Measurements from ENCODE around the gene FAM98B.

- TF ChIP-seq SUZ12 (IDR thresholded peaks at IDR 0.05; ENCODE audit: extremely low read depth, insufficient read depth, insufficient read length) (no peak), ZNF274 (IDR thresholded peaks at IDR 0.05; ENCODE audit: low read depth, low read length) (no peak)
Measured at GRCh38 chr15:38441130-38441519, 12.8 kb upstream of the FAM98B start.
